K562 (cell line): Measurements from ENCODE around the gene NCOR2. TPM values are rescaled to one million over a fixed set of nuclear protein-coding genes. Genes with fewer than 3 reads are reported as not detected.

ENCODE experiments used
- ATAC-seq: fragments of 200-7000 bp; cut with Tn5 transposase; 3 replicates; pipeline ENCODE4 v1.9.1; 2020; ENCODE audit warnings: moderate library complexity
- BruUV-seq: library from RNA; stranded (reverse); fragments of 400-500 nt; replicated peaks from 2 replicates; lab custom pipeline; 2021; lab: Mats Ljungman, UMichigan
- CTCF ChIA-PET: fragments of 300-600 bp; formaldehyde crosslinking; extraction: SDS; loops from one replicate; lab custom pipeline; 2021; ENCODE audit warnings: low intra/inter-chr PET ratio; lab: Yijun Ruan, JAX
- POLR2A ChIA-PET: fragments of 300-600, 350-650 bp; sonication (Branson Sonifier 250); formaldehyde crosslinking; extraction: SDS; loops from one replicate; lab custom pipeline; 2021; ENCODE audit warnings: antibody characterized with exemption, inconsistent platforms; lab: Yijun Ruan, JAX
- DNase-seq, 4 experiments: peaks; one replicate each; pipeline versions ENCODE4 v3.0.0 to v3.0.0-alpha.2; 2011 to 2018; ENCODE audit warnings: low spot score in 3 of 4, mixed read lengths in 3 of 4; ENCODE audit errors: extremely low read depth in 1 of 4
- FAIRE-seq: peaks from 2 replicates; lab custom pipeline; 2011; peaks lifted over from hg19 to GRCh38; lab: Jason Lieb, UNC
- H2AFZ ChIP-seq: 2 replicates; pipeline ENCODE4 v1.6.0; 2011; ENCODE audit warnings: low read depth, low read length, control low read depth, inconsistent platforms
- H3K27ac ChIP-seq: fragments of 200-600 bp; 3 replicates; pipeline ENCODE4 v1.8.0; 2011; ENCODE audit warnings: low read depth, mild to moderate bottlenecking, control low read depth, inconsistent platforms, low read length, moderate library complexity, mixed read lengths; ENCODE audit errors: extremely low read depth
- H3K27me3 ChIP-seq, 2 experiments: fragments of 300-600 bp in 1 of 2; 2 replicates in 1 of 2; 3 replicates in 1 of 2; pipeline versions ENCODE4 v1.6.0 to v1.8.0; 2011; ENCODE audit warnings: inconsistent platforms in 2 of 2, low read length in 2 of 2, mild to moderate bottlenecking in 1 of 2, mixed read lengths in 1 of 2, moderate library complexity in 1 of 2; ENCODE audit not compliant: control insufficient read depth in 2 of 2, insufficient read depth in 2 of 2
- H3K36me3 ChIP-seq: fragments of 300-600 bp; 3 replicates; pipeline ENCODE4 v1.8.0; 2011; ENCODE audit warnings: mild to moderate bottlenecking, low read length, inconsistent platforms; ENCODE audit not compliant: control insufficient read depth, insufficient read depth
- H3K4me1 ChIP-seq, 2 experiments: fragments of 200-600 bp in 1 of 2; replicated peaks in 1 of 2; 2 replicates in 1 of 2; 3 replicates in 1 of 2; pipeline versions ENCODE4 v1.5.1 to v1.8.0; 2011; ENCODE audit warnings: inconsistent platforms in 2 of 2, low read length in 2 of 2, mild to moderate bottlenecking in 1 of 2, mixed read lengths in 1 of 2, moderate library complexity in 1 of 2; ENCODE audit not compliant: control insufficient read depth in 2 of 2, insufficient read depth in 2 of 2
- H3K4me2 ChIP-seq: 2 replicates; pipeline ENCODE4 v1.6.1; 2011; ENCODE audit warnings: low read length, control low read depth, inconsistent platforms, mixed read lengths; ENCODE audit not compliant: insufficient read depth
- H3K4me3 ChIP-seq: fragments of 200-600 bp; sonication (generic), shearing (Covaris generic); 2 replicates; pipeline ENCODE4 v1.5.1; 2016; ENCODE audit warnings: control low read depth, inconsistent platforms
- H3K79me2 ChIP-seq: fragments of 200-600 bp; 3 replicates; pipeline ENCODE4 v1.8.0; 2011; ENCODE audit warnings: low read length, inconsistent platforms; ENCODE audit not compliant: control insufficient read depth, insufficient read depth
- H3K9ac ChIP-seq, 2 experiments: 2 replicates each; pipeline versions ENCODE4 v1.6.0 to v1.6.1; 2011; ENCODE audit warnings: low read depth in 2 of 2, low read length in 2 of 2, control low read depth in 1 of 2, inconsistent platforms in 1 of 2, mild to moderate bottlenecking in 1 of 2, mixed read lengths in 1 of 2; ENCODE audit not compliant: insufficient read depth in 1 of 2
- H3K9me1 ChIP-seq: one replicate; pipeline ENCODE4 v1.6.0; 2011; ENCODE audit warnings: inconsistent platforms, mild to moderate bottlenecking, low read length, moderate library complexity; ENCODE audit not compliant: control insufficient read depth, insufficient read depth
- H3K9me3 ChIP-seq: replicated peaks from 2 replicates; pipeline ENCODE4 v1.5.1; 2011; ENCODE audit warnings: low read depth, low read length, inconsistent platforms; ENCODE audit not compliant: control insufficient read depth, insufficient read depth
- H4K20me1 ChIP-seq: replicated peaks from 2 replicates; pipeline ENCODE4 v1.6.1; 2011; ENCODE audit warnings: low read length, inconsistent platforms, mixed read lengths; ENCODE audit not compliant: control insufficient read depth, insufficient read depth
- ILF3 ChIP-seq: fragments of 450-650 bp; IDR thresholded peaks from 2 replicates; pipeline ENCODE4 v1.6.1; 2018; ENCODE audit warnings: antibody characterized with exemption, mild to moderate bottlenecking, moderate library complexity, borderline replicate concordance
- MEF2D ChIP-seq: conservative IDR thresholded peaks from 2 replicates; pipeline ENCODE4 v1.6.1; 2016; ENCODE audit warnings: low read depth, missing genetic modification characterization, missing compliant biosample characterization
- MTF1 ChIP-seq: fragments of 250-450 bp; sonication (Bioruptor Pico); IDR thresholded peaks from 2 replicates; pipeline ENCODE4 v1.9.0; 2021; ENCODE audit warnings: moderate library complexity, mild to moderate bottlenecking, inconsistent platforms, borderline replicate concordance
- SIRT6 ChIP-seq: IDR thresholded peaks from one replicate; pipeline ENCODE4 v1.6.1; 2012; ENCODE audit warnings: low read depth, mild to moderate bottlenecking, control low read depth, inconsistent platforms, low read length, moderate library complexity
- TCF3 ChIP-seq: sonication (generic); formaldehyde crosslinking; IDR thresholded peaks from 2 replicates; pipeline ENCODE4 v1.4.0; 2020; ENCODE audit warnings: mild to moderate bottlenecking, missing genetic modification reagents
- ZC3H11A ChIP-seq: IDR thresholded peaks from 2 replicates; pipeline ENCODE4 v1.6.1; 2012; ENCODE audit warnings: low read depth, low read length, improper control_type of control experiment
- ZKSCAN1 ChIP-seq: fragments of 150-350 bp; IDR thresholded peaks from 2 replicates; pipeline ENCODE4 v1.6.1; 2016; ENCODE audit warnings: low read depth, low read length
- ZNF644 ChIP-seq: fragments of 200-800 bp; sonication (Bioruptor generic); IDR thresholded peaks from 2 replicates; pipeline ENCODE4 v1.6.1; 2016; ENCODE audit warnings: low read depth, missing genetic modification characterization, missing compliant biosample characterization
- ZNF76 ChIP-seq: fragments of 250-450 bp; sonication (Bioruptor Pico); IDR thresholded peaks from 2 replicates; pipeline ENCODE4 v1.4.0; 2020; ENCODE audit warnings: mild to moderate bottlenecking, moderate library complexity, borderline replicate concordance
- WGBS: fragments of 100-300 bp; shearing (Covaris generic); methylation state at CpG from one replicate; pipeline ENCODE4 v1.1.6; 2016; ENCODE audit warnings: low coverage, mixed read lengths; ENCODE audit not compliant: insufficient coverage; ENCODE audit errors: missing lambda C conversion rate; 5-methylcytosine and 5-hydroxymethylcytosine counted together
- in situ Hi-C: fragments of 300-500 bp; cut with MboI; formaldehyde crosslinking; loops from 4 replicates; pipeline ENCODE4 v1.15.0; 2018; ENCODE audit warnings: inconsistent platforms, mixed read lengths
- intact Hi-C: fragments of 100-400 bp; cut with micrococcal nuclease; formaldehyde crosslinking; loops from 2 replicates; pipeline ENCODE4 v1.14.2; 2022
- polyA plus RNA-seq, 8 experiments: library from polyadenylated mRNA; depleted of rRNA in 4 of 8; stranded (reverse) in 5 of 8; unstranded in 3 of 8; fragments of >200 nt; fragmentation: Nextera tagmentation in 2 of 8; fragmentation: Illumina TruSeq in 1 of 8; extraction: Ambion mirVana in 2 of 8; extraction: Trizol in 1 of 8; gene quantifications; 2 replicates each; pipeline versions ENCODE4 v1.2.1 to v1.2.3, GENCODE V29; 2011 to 2014; ENCODE audit warnings: inconsistent platforms in 1 of 8, missing spikeins in 1 of 8
- total RNA-seq, 7 experiments: library from RNA; depleted of rRNA in 6 of 7; stranded (reverse); fragments of >200 nt in 6 of 7; fragmentation: Illumina TruSeq in 2 of 7; extraction: Trizol in 2 of 7; gene quantifications; 2 replicates each; pipeline versions ENCODE4 v1.2.1 to v1.2.3, GENCODE V29; 2011 to 2021; ENCODE audit warnings: low replicate concordance in 1 of 7
- TF ChIP-seq, protein P1 (sequence below): sonication (generic); formaldehyde crosslinking; IDR thresholded peaks from 2 replicates; pipeline ENCODE4 v1.8.1; 2023; ENCODE audit warnings: mild to moderate bottlenecking, missing genetic modification reagents

NCOR2 gene
- total and polyA plus RNA-seq, 9 of the 15 experiments (the other 6 are each of a cell fraction or from before 2014, with no cell fraction given), result 0.18 to 126 (median 8.4) TPM

GRCh38 chr12:124533456-124533855, 34.0 kb downstream of the NCOR2 start:
- in situ Hi-C loops (no loop called here), intact Hi-C loops (no loop called here)
- Histone ChIP-seq H3K27me3 (no peaks in the 10 kb centered on the region), H3K4me1 (peaks cover 0 to 46% of the 10 kb centered on the region in 2 experiments; a peak in 2 of 5 replicates), H3K27ac (no peak overlapping the region), H2AFZ (no peak overlapping the region), H3K4me3 (no peak overlapping the region), H3K9me3 (no peaks in the 10 kb centered on the region), H4K20me1 (peaks cover 37% of the 10 kb centered on the region), H3K4me2 (no peak overlapping the region), H3K9ac (peak overlapping the region in 1 of 2 experiments; percentile 56; a peak in 1 of 4 replicates), H3K9me1 (no peaks in the 10 kb centered on the region), H3K79me2 (peaks cover 54% of the 10 kb centered on the region), H3K36me3 (peaks cover 6% of the 10 kb centered on the region; the same call in 1 of the 3 replicates)
- no peak for ATAC-seq
- FAIRE-seq, result no peak
- WGBS, result 87% methylated on average over 13 of the region's 13 CpGs
- DNase-seq, result no peak
- BruUV-seq, result no TSS peak
- no peak for TF ChIP-seq MTF1
- no peak for TF ChIP-seq MEF2D
- TF ChIP-seq ZNF76 (CRISPR knock-in tag), result no peak
- no peak for TF ChIP-seq ZNF644 (tag)
- TF ChIP-seq ZC3H11A, result no peak
- TF ChIP-seq, protein P1, sequence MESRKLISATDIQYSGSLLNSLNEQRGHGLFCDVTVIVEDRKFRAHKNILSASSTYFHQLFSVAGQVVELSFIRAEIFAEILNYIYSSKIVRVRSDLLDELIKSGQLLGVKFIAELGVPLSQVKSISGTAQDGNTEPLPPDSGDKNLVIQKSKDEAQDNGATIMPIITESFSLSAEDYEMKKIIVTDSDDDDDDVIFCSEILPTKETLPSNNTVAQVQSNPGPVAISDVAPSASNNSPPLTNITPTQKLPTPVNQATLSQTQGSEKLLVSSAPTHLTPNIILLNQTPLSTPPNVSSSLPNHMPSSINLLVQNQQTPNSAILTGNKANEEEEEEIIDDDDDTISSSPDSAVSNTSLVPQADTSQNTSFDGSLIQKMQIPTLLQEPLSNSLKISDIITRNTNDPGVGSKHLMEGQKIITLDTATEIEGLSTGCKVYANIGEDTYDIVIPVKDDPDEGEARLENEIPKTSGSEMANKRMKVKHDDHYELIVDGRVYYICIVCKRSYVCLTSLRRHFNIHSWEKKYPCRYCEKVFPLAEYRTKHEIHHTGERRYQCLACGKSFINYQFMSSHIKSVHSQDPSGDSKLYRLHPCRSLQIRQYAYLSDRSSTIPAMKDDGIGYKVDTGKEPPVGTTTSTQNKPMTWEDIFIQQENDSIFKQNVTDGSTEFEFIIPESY (CRISPR knock-in tag), result peak; percentile 34; the same call in 1 of the 2 replicates
- no peak for TF ChIP-seq ILF3
- TF ChIP-seq SIRT6, result no peak
- peak; percentile 91 for TF ChIP-seq ZKSCAN1
- no peak for TF ChIP-seq TCF3 (CRISPR knock-in tag)
- ChIA-PET POLR2A (no interaction called here), CTCF (no interaction called here)
